ENCODE data around the gene CNKSR3. TPM values are rescaled to one million over a fixed set of nuclear protein-coding genes. Genes with fewer than 3 reads are reported as not detected.
A peak's percentile ranks its signal among the peaks of the same experiment; 100 is the strongest.

CNKSR3 gene
- polyA plus RNA-seq, 3 donors = not detected

DNA sequence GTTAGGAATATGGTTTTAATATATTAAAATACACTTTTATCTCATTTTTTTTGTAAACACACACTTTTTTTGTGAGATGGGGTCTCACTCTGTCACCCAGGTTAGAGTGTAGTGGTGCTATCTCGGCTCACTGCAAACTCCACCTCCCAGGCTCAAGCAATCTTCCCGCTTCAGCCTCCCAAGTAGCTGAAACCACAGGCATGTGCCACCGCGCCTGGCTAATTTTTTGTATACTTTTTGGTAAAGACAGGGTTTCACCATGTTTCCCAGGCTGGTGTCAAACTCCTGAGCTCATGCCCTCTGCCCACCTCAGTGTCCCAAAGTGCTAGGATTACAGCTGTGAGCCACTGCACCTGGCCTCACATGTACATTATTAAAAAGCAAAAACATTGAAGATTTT is 164.7 kb downstream of the CNKSR3 start:
- Histone ChIP-seq H3K4me3 (replicated peaks in 1 of 3; ENCODE audit: low read depth in 2 of 3, low read length in 3 of 3) (no peak overlapping the region), H3K79me2 (ENCODE audit: insufficient read depth, low read length) (peaks cover 100% of the 10 kb centered on the region), H3K4me2 (replicated peaks; ENCODE audit: extremely low read depth, low read length, poor library complexity, severe bottlenecking) (no peak overlapping the region), H3K9ac (ENCODE audit: insufficient read depth, low read length, poor library complexity, severe bottlenecking) (no peak overlapping the region), H4K20me1 (ENCODE audit: insufficient read depth, low read length) (peaks cover 38% of the 10 kb centered on the region), H2AFZ (ENCODE audit: insufficient read depth, low read depth, low read length, poor library complexity, severe bottlenecking) (no peak overlapping the region), H3K27me3 (ENCODE audit: control insufficient read depth in 2 of 2, insufficient read depth in 2 of 2, low read length in 2 of 2) (no peaks in the 10 kb centered on the region), H3K27ac (ENCODE audit: low read depth in 1 of 2, low read length in 2 of 2) (no peak overlapping the region), H3K9me3 (replicated peaks in 1 of 2; ENCODE audit: control insufficient read depth in 1 of 2, insufficient read depth in 1 of 2, low read length in 2 of 2) (peaks cover 6 to 9% of the 10 kb centered on the region in 2 donors), H3K36me3 (replicated peaks in 1 of 2; ENCODE audit: control insufficient read depth in 1 of 2, insufficient read depth in 2 of 2, low read length in 2 of 2) (peaks cover 19 to 28% of the 10 kb centered on the region in 2 donors), H3K4me1 (ENCODE audit: control insufficient read depth in 1 of 2, insufficient read depth in 2 of 2, low read length in 2 of 2) (peaks cover 32 to 47% of the 10 kb centered on the region in 2 donors)
- intact Hi-C loops (cut with micrococcal nuclease) = no loop called here
- H3K27me3 Mint-ChIP-seq (ENCODE audit: low read depth in 3 of 3) = no peaks in the 10 kb centered on the region
- H3K4me3 Mint-ChIP-seq = no peak overlapping the region
- peaks cover 24 to 34% of the 10 kb centered on the region in 2 donors for H3K36me3 Mint-ChIP-seq
- peaks cover 7 to 12% (median 10%) of the 10 kb centered on the region in 7 donors for H3K9me3 Mint-ChIP-seq
- no CpG with 5 or more reads among the region's 4 CpGs for WGBS (ENCODE audit: insufficient coverage)
- peaks cover 54% of the 10 kb centered on the region for H3K4me1 Mint-ChIP-seq
- H3K27ac Mint-ChIP-seq = peak overlapping the region in 3 of 7 donors; percentile 8 to 22 (median 11)
- no peak for TF ChIP-seq CTCF (IDR thresholded peaks at IDR 0.05)
- no peak for DNase-seq

- DNase-seq = no peak
- Histone ChIP-seq H3K4me2 (replicated peaks; ENCODE audit: extremely low read depth, low read length, poor library complexity, severe bottlenecking) (no peak overlapping the region), H2AFZ (ENCODE audit: insufficient read depth, low read depth, low read length, poor library complexity, severe bottlenecking) (no peak overlapping the region), H3K36me3 (replicated peaks in 1 of 2; ENCODE audit: control insufficient read depth in 1 of 2, insufficient read depth in 2 of 2, low read length in 2 of 2) (peaks cover 19 to 28% of the 10 kb centered on the region in 2 donors), H3K4me3 (replicated peaks in 1 of 3; ENCODE audit: low read depth in 2 of 3, low read length in 3 of 3) (no peak overlapping the region), H3K9ac (ENCODE audit: insufficient read depth, low read length, poor library complexity, severe bottlenecking) (no peak overlapping the region), H3K27ac (ENCODE audit: low read depth in 1 of 2, low read length in 2 of 2) (peak overlapping the region in 1 of 2 donors; percentile 60), H3K9me3 (replicated peaks in 1 of 2; ENCODE audit: control insufficient read depth in 1 of 2, insufficient read depth in 1 of 2, low read length in 2 of 2) (peaks cover 6 to 9% of the 10 kb centered on the region in 2 donors), H3K4me1 (ENCODE audit: control insufficient read depth in 1 of 2, insufficient read depth in 2 of 2, low read length in 2 of 2) (peaks cover 42 to 48% of the 10 kb centered on the region in 2 donors), H3K27me3 (ENCODE audit: control insufficient read depth in 2 of 2, insufficient read depth in 2 of 2, low read length in 2 of 2) (no peaks in the 10 kb centered on the region), H3K79me2 (ENCODE audit: insufficient read depth, low read length) (peaks cover 99% of the 10 kb centered on the region), H4K20me1 (ENCODE audit: insufficient read depth, low read length) (peaks cover 32% of the 10 kb centered on the region)
- H3K27me3 Mint-ChIP-seq (ENCODE audit: low read depth in 3 of 3) = no peaks in the 10 kb centered on the region
- intact Hi-C loops (cut with micrococcal nuclease) = no loop called here
- H3K4me1 Mint-ChIP-seq = peaks cover 58% of the 10 kb centered on the region
- peak overlapping the region in 5 of 7 donors; percentile 22 to 68 (median 33) for H3K27ac Mint-ChIP-seq
- H3K9me3 Mint-ChIP-seq = peaks cover 7 to 12% (median 10%) of the 10 kb centered on the region in 7 donors
- H3K4me3 Mint-ChIP-seq = no peak overlapping the region
- TF ChIP-seq CTCF (IDR thresholded peaks at IDR 0.05) = peak; percentile 26
- 77% methylated on average over 11 of the region's 16 CpGs for WGBS (ENCODE audit: insufficient coverage)
- H3K36me3 Mint-ChIP-seq = peaks cover 24 to 36% of the 10 kb centered on the region in 2 donors
These were observed 166.8 kb downstream of the CNKSR3 start for GRCh38 chr6:154343473-154344308.

Measured in CD14-positive monocyte (primary cell).